GM12878 (cell line): ENCODE measurements around the gene ZDHHC14. TPM values are rescaled to one million over a fixed set of nuclear protein-coding genes. Genes with fewer than 3 reads are reported as not detected.

Experiments
- ATAC-seq: fragments of 200-7000 bp; cut with Tn5 transposase; 3 replicates; pipeline ENCODE4 v1.9.1; 2020; ENCODE audit warnings: mild to moderate bottlenecking, moderate library complexity
- BruUV-seq: library from RNA; stranded (reverse); fragments of 400-500 nt; replicated peaks from 2 replicates; lab custom pipeline; 2021; lab: Mats Ljungman, UMichigan
- CTCF ChIA-PET: fragments of 300-600 bp; sonication (Branson Sonifier 250); formaldehyde crosslinking; extraction: SDS; loops from one replicate; lab custom pipeline; 2021; ENCODE audit warnings: inconsistent platforms; lab: Yijun Ruan, JAX
- POLR2A ChIA-PET: fragments of 350-600 bp; formaldehyde crosslinking; extraction: SDS; loops from one replicate; lab custom pipeline; 2021; ENCODE audit warnings: inconsistent platforms; lab: Charles Lee
- RAD21 ChIA-PET: fragments of 300-600 bp; sonication (Branson Sonifier 250); formaldehyde crosslinking; loops from one replicate; lab custom pipeline; 2023; ENCODE audit warnings: antibody characterized with exemption; ENCODE audit not compliant: unreplicated experiment; lab: Charles Lee
- SMC1A ChIA-PET: fragments of 300-600 bp; sonication (Branson Sonifier 250); formaldehyde crosslinking; loops from one replicate; lab custom pipeline; 2023; ENCODE audit not compliant: unreplicated experiment, uncharacterized antibody; lab: Charles Lee
- DNase-seq: peaks from one replicate; pipeline ENCODE4 v3.0.0-alpha.2; 2011; ENCODE audit warnings: low read depth, low spot score
- FAIRE-seq: peaks from 3 replicates; lab custom pipeline; 2011; peaks lifted over from hg19 to GRCh38; lab: Jason Lieb, UNC
- H2AFZ ChIP-seq: 2 replicates; pipeline ENCODE4 v1.6.0; 2011; ENCODE audit warnings: low read depth, low read length, control low read depth; ENCODE audit not compliant: control insufficient read depth
- H3K27ac ChIP-seq: 2 replicates; pipeline ENCODE4 v1.5.1; 2011; ENCODE audit warnings: control low read depth; ENCODE audit not compliant: control insufficient read depth, insufficient read depth
- H3K27me3 ChIP-seq, 2 experiments: replicated peaks in 1 of 2; 2 replicates each; pipeline versions ENCODE4 v1.6.0 to v1.6.1; 2011; ENCODE audit warnings: low read length in 1 of 2; ENCODE audit not compliant: control insufficient read depth in 2 of 2, insufficient read depth in 2 of 2
- H3K36me3 ChIP-seq, 2 experiments: 2 replicates each; pipeline ENCODE4 v1.5.1; 2011; ENCODE audit warnings: low read length in 1 of 2; ENCODE audit not compliant: control insufficient read depth in 2 of 2, insufficient read depth in 2 of 2
- H3K4me1 ChIP-seq: 2 replicates; pipeline ENCODE4 v1.6.1; 2011; ENCODE audit warnings: mild to moderate bottlenecking, low read length, moderate library complexity, mixed read lengths; ENCODE audit not compliant: control insufficient read depth, insufficient read depth
- H3K4me2 ChIP-seq: 2 replicates; pipeline ENCODE4 v1.6.0; 2011; ENCODE audit warnings: control low read depth; ENCODE audit not compliant: control insufficient read depth, insufficient read depth
- H3K4me3 ChIP-seq: fragments of 200-600 bp; sonication (generic); 2 replicates; pipeline ENCODE4 v1.5.1; 2016
- H3K79me2 ChIP-seq: 2 replicates; pipeline ENCODE4 v1.6.0; 2011; ENCODE audit warnings: low read length; ENCODE audit not compliant: control insufficient read depth, insufficient read depth
- H3K9ac ChIP-seq: 2 replicates; pipeline ENCODE4 v1.8.0; 2011; ENCODE audit warnings: low read length, control low read depth, mixed read lengths; ENCODE audit not compliant: control insufficient read depth, insufficient read depth
- H3K9me3 ChIP-seq: replicated peaks from 3 replicates; pipeline ENCODE4 v1.5.1; 2011; ENCODE audit warnings: mild to moderate bottlenecking, low read length; ENCODE audit not compliant: control insufficient read depth, insufficient read depth
- H4K20me1 ChIP-seq: 2 replicates; pipeline ENCODE4 v1.6.0; 2011; ENCODE audit not compliant: control insufficient read depth, insufficient read depth
- CTCF ChIP-seq, 3 experiments: IDR thresholded peaks in 2 of 3; conservative IDR thresholded peaks in 1 of 3; 2 replicates each; pipeline ENCODE4 v1.5.1; 2011; ENCODE audit warnings: low read depth in 3 of 3, low read length in 3 of 3, mild to moderate bottlenecking in 3 of 3, control low read depth in 2 of 3, moderate library complexity in 2 of 3, inconsistent platforms in 1 of 3, mixed read lengths in 1 of 3; ENCODE audit not compliant: control insufficient read depth in 2 of 3, insufficient read depth in 1 of 3; ENCODE audit errors: extremely low read depth in 1 of 3
- E4F1 ChIP-seq: fragments of 450-650 bp; IDR thresholded peaks from 2 replicates; pipeline ENCODE4 v1.6.1; 2018; ENCODE audit warnings: borderline replicate concordance, mild to moderate bottlenecking; ENCODE audit not compliant: partially characterized antibody
- FOXK2 ChIP-seq: fragments of 450-650 bp; IDR thresholded peaks from 2 replicates; pipeline ENCODE4 v1.6.1; 2017; ENCODE audit warnings: mild to moderate bottlenecking, moderate library complexity
- HSF1 ChIP-seq: fragments of 150-350 bp; IDR thresholded peaks from 2 replicates; pipeline ENCODE4 v1.6.1; 2014; ENCODE audit warnings: mild to moderate bottlenecking, low read depth, low read length
- IKZF2 ChIP-seq, 2 experiments: fragments of 450-650 bp; IDR thresholded peaks; 2 replicates each; pipeline ENCODE4 v1.6.1; 2017; ENCODE audit warnings: mild to moderate bottlenecking in 2 of 2, moderate library complexity in 2 of 2
- MEF2B ChIP-seq: fragments of 450-650 bp; IDR thresholded peaks from 2 replicates; pipeline ENCODE4 v1.6.1; 2018; ENCODE audit warnings: mild to moderate bottlenecking, moderate library complexity; ENCODE audit not compliant: partially characterized antibody, poor library complexity, severe bottlenecking
- MTA2 ChIP-seq: fragments of 450-650 bp; IDR thresholded peaks from 2 replicates; pipeline ENCODE4 v1.6.1; 2016; ENCODE audit warnings: low read depth, mild to moderate bottlenecking, moderate library complexity
- MYC ChIP-seq: IDR thresholded peaks from 2 replicates; pipeline ENCODE4 v1.6.1; 2011; ENCODE audit warnings: mild to moderate bottlenecking, low read length, moderate library complexity, inconsistent platforms; ENCODE audit not compliant: insufficient read depth, insufficient replicate concordance, insufficient read length, severe bottlenecking
- NBN ChIP-seq: fragments of 450-650 bp; IDR thresholded peaks from 2 replicates; pipeline ENCODE4 v1.6.1; 2016
- ZBTB40 ChIP-seq: fragments of 450-650 bp; IDR thresholded peaks from 2 replicates; pipeline ENCODE4 v1.6.1; 2016; ENCODE audit warnings: mild to moderate bottlenecking, moderate library complexity, borderline replicate concordance
- ZSCAN29 ChIP-seq: fragments of 450-650 bp; IDR thresholded peaks from 2 replicates; pipeline ENCODE4 v1.6.1; 2017; ENCODE audit warnings: mild to moderate bottlenecking, moderate library complexity
- WGBS: methylation state at CpG from one replicate; pipeline ENCODE4 v1.1.6; 2016; ENCODE audit warnings: low lambda C conversion rate; ENCODE audit not compliant: insufficient replicate concordance, insufficient coverage; ENCODE audit errors: missing lambda C conversion rate; 5-methylcytosine and 5-hydroxymethylcytosine counted together
- in situ Hi-C: fragments of 300-500 bp; cut with MboI; formaldehyde crosslinking; loops from 9 replicates; pipeline ENCODE4 v1.14.3; 2018; ENCODE audit warnings: mixed read lengths
- intact Hi-C: fragments of 100-400 bp; cut with micrococcal nuclease; formaldehyde crosslinking; loops from one replicate; pipeline ENCODE4 v1.14.2; 2022; ENCODE audit not compliant: unreplicated experiment
- polyA plus RNA-seq, 11 experiments: library from polyadenylated mRNA; depleted of rRNA in 4 of 11; unstranded in 6 of 11; stranded (reverse) in 5 of 11; fragments of >200 nt; fragmentation: Nextera tagmentation in 4 of 11; fragmentation: Illumina TruSeq in 1 of 11; extraction: Ambion mirVana in 4 of 11; extraction: Trizol in 1 of 11; gene quantifications; 1 replicate in 1 of 11; 2 replicates in 10 of 11; pipeline versions ENCODE4 v1.2.1 to v1.2.3, GENCODE V29; 2011 to 2016; ENCODE audit warnings: inconsistent platforms in 2 of 11, missing spikeins in 2 of 11, low read depth in 1 of 11
- total RNA-seq, 4 experiments: library from RNA; depleted of rRNA in 3 of 4; stranded (reverse); fragments of >200 nt in 3 of 4; fragmentation: Illumina TruSeq in 1 of 4; extraction: Trizol in 1 of 4; gene quantifications; 2 replicates each; pipeline versions ENCODE4 v1.2.1 to v1.2.3, GENCODE V29; 2013 to 2021

ZDHHC14 gene
- total and polyA plus RNA-seq, 10 of the 15 experiments (the other 5 are each of a cell fraction or from before 2014, with no cell fraction given) = 0.15 to 16.0 (median 0.76) TPM; not detected in 1

GRCh38 chr6:157725836-157726235 is 344.8 kb downstream of the ZDHHC14 start (continued):
- no peak for TF ChIP-seq HSF1
- TF ChIP-seq MYC = no peak
- no peak for TF ChIP-seq MEF2B
- no peak for TF ChIP-seq ZSCAN29
- no peak for TF ChIP-seq NBN

- Histone ChIP-seq H3K4me1 (no peaks in the 10 kb centered on the region), H3K36me3 (no peaks in the 10 kb centered on the region), H2AFZ (no peak overlapping the region), H3K79me2 (no peaks in the 10 kb centered on the region), H4K20me1 (no peaks in the 10 kb centered on the region), H3K27ac (no peak overlapping the region), H3K27me3 (peaks cover 2% of the 10 kb centered on the region in 2 experiments; a peak in 2 of 4 replicates), H3K9me3 (no peaks in the 10 kb centered on the region; the same call in 2 of the 3 replicates), H3K4me3 (no peak overlapping the region), H3K9ac (no peak overlapping the region), H3K4me2 (no peak overlapping the region)
- in situ Hi-C loops (no loop called here), intact Hi-C loops (no loop called here)
- 44% methylated on average over 7 of the region's 7 CpGs for WGBS
- no peak for FAIRE-seq
- BruUV-seq = no TSS peak
- no peak for DNase-seq
- ChIA-PET POLR2A (no interaction called here), RAD21 (no interaction called here), SMC1A (no interaction called here), CTCF (interaction anchor here (1.3 kb wide), 1 partner anchor 30 kb away, joined by 3 read pairs; no protein-coding TSS in a partner anchor)
- no peak for ATAC-seq
- TF ChIP-seq E4F1 (no peak), FOXK2 (no peak), IKZF2 (IDR thresholded peaks at IDR 0.05) (no peak), MTA2 (no peak), CTCF (IDR thresholded peaks at IDR 0.05 in 2 of 3, conservative IDR thresholded peaks at IDR 0.05 in 1 of 3; ENCODE audit: control insufficient read depth in 2 of 3, extremely low read depth in 1 of 3, insufficient read depth in 1 of 3, low read depth in 3 of 3, low read length in 3 of 3) (no peak), ZBTB40 (no peak)
Measured at GRCh38 chr6:157726892-157727628, 346.1 kb downstream of the ZDHHC14 start.
